K562 (cell line): ENCODE measurements around the gene PHF21A. TPM values are rescaled to one million over a fixed set of nuclear protein-coding genes. Genes with fewer than 3 reads are reported as not detected.
A peak's percentile ranks its signal among the peaks of the same experiment; 100 is the strongest.

ENCODE experiments used
- BCOR ChIP-seq: fragments of 450-650 bp; IDR thresholded peaks from 2 replicates; pipeline ENCODE4 v1.6.1; 2016
- CBX2 ChIP-seq: fragments of 200-600 bp; sonication (generic); IDR thresholded peaks from one replicate; pipeline ENCODE4 v1.6.1; 2012; ENCODE audit warnings: mild to moderate bottlenecking, low read length, inconsistent platforms; ENCODE audit not compliant: insufficient read depth, poor library complexity, severe bottlenecking
- CBX5 ChIP-seq: IDR thresholded peaks from 2 replicates; pipeline ENCODE4 v1.6.1; 2014; ENCODE audit warnings: low read depth, borderline replicate concordance
- CEBPZ ChIP-seq: fragments of 150-350 bp; IDR thresholded peaks from 2 replicates; pipeline ENCODE4 v1.6.1; 2014; ENCODE audit warnings: low read depth, mild to moderate bottlenecking, low read length, borderline replicate concordance
- CREB5 ChIP-seq: fragments of 250-450 bp; sonication (Bioruptor Pico); IDR thresholded peaks from 2 replicates; pipeline ENCODE4 v1.5.0; 2020; ENCODE audit warnings: mild to moderate bottlenecking
- CREBBP ChIP-seq: IDR thresholded peaks from one replicate; pipeline ENCODE4 v1.6.1; 2012; ENCODE audit warnings: low read depth, mild to moderate bottlenecking, control low read depth, inconsistent platforms, low read length
- DLX4 ChIP-seq: fragments of 250-450 bp; sonication (Bioruptor Pico); IDR thresholded peaks from 2 replicates; pipeline ENCODE4 v1.6.1; 2021; ENCODE audit warnings: mild to moderate bottlenecking
- ESRRB ChIP-seq: fragments of 250-450 bp; sonication (Bioruptor Pico); IDR thresholded peaks from 2 replicates; pipeline ENCODE4 v1.5.0; 2020; ENCODE audit warnings: mild to moderate bottlenecking, moderate library complexity, borderline replicate concordance
- FIP1L1 ChIP-seq: fragments of 200-400 bp; formaldehyde crosslinking; IDR thresholded peaks from 2 replicates; pipeline ENCODE4 v1.6.1; 2018; ENCODE audit warnings: mild to moderate bottlenecking, low read depth, low read length; ENCODE audit not compliant: poor library complexity, severe bottlenecking
- JUNB ChIP-seq: fragments of 450-650 bp; formaldehyde crosslinking; conservative IDR thresholded peaks from 2 replicates; pipeline ENCODE4 v1.4.0; 2020; ENCODE audit warnings: mild to moderate bottlenecking
- MAFK ChIP-seq: IDR thresholded peaks from 2 replicates; pipeline ENCODE4 v1.6.1; 2011; ENCODE audit warnings: low read length, improper control_type of control experiment
- MYNN ChIP-seq, 2 experiments: sonication (generic); formaldehyde crosslinking in 1 of 2; IDR thresholded peaks; 2 replicates each; pipeline versions ENCODE4 v1.5.0 to v1.6.1; 2016 to 2020; ENCODE audit warnings: antibody characterized with exemption in 1 of 2, missing genetic modification reagents in 1 of 2
- NFIC ChIP-seq: fragments of 450-650 bp; IDR thresholded peaks from 2 replicates; pipeline ENCODE4 v1.6.1; 2017; ENCODE audit warnings: mild to moderate bottlenecking, inconsistent platforms
- RAD51 ChIP-seq: fragments of 450-650 bp; IDR thresholded peaks from 2 replicates; pipeline ENCODE4 v1.7.1; 2016; ENCODE audit warnings: low read depth, mild to moderate bottlenecking, borderline replicate concordance
- TAF7 ChIP-seq: fragments of 450-650 bp; IDR thresholded peaks from 2 replicates; pipeline ENCODE4 v1.6.1; 2016; ENCODE audit warnings: missing genetic modification characterization, missing compliant biosample characterization
- TAL1 ChIP-seq: fragments of 450-650 bp; IDR thresholded peaks from 2 replicates; pipeline ENCODE4 v1.6.1; 2016; ENCODE audit warnings: mild to moderate bottlenecking
- TBL1XR1 ChIP-seq, 2 experiments: IDR thresholded peaks; 2 replicates each; pipeline ENCODE4 v1.6.1; 2012; ENCODE audit warnings: improper control_type of control experiment in 2 of 2, low read length in 2 of 2, mild to moderate bottlenecking in 1 of 2
- TSHZ1 ChIP-seq: fragments of 250-450 bp; sonication (Bioruptor Pico); IDR thresholded peaks from 2 replicates; pipeline ENCODE4 v1.4.0; 2020; ENCODE audit warnings: mild to moderate bottlenecking, moderate library complexity
- ZBTB7A ChIP-seq: IDR thresholded peaks from 2 replicates; pipeline ENCODE4 v1.6.1; 2011; ENCODE audit warnings: low read depth, mild to moderate bottlenecking, low read length, moderate library complexity, borderline replicate concordance; ENCODE audit not compliant: control insufficient read depth
- ZKSCAN8 ChIP-seq: fragments of 200-800 bp; sonication (Bioruptor generic); IDR thresholded peaks from 2 replicates; pipeline ENCODE4 v1.6.1; 2016; ENCODE audit warnings: missing genetic modification characterization, missing compliant biosample characterization
- ZNF23 ChIP-seq: fragments of 250-450 bp; sonication (Bioruptor Pico); IDR thresholded peaks from 2 replicates; pipeline ENCODE4 v1.4.0; 2020; ENCODE audit warnings: mild to moderate bottlenecking
- ZNF830 ChIP-seq: fragments of 250-450 bp; sonication (Bioruptor Pico); IDR thresholded peaks from 2 replicates; pipeline ENCODE4 v1.5.0; 2021; ENCODE audit warnings: mild to moderate bottlenecking
- polyA plus RNA-seq, 8 experiments: library from polyadenylated mRNA; depleted of rRNA in 4 of 8; stranded (reverse) in 5 of 8; unstranded in 3 of 8; fragments of >200 nt; fragmentation: Nextera tagmentation in 2 of 8; fragmentation: Illumina TruSeq in 1 of 8; extraction: Ambion mirVana in 2 of 8; extraction: Trizol in 1 of 8; gene quantifications; 2 replicates each; pipeline versions ENCODE4 v1.2.1 to v1.2.3, GENCODE V29; 2011 to 2014; ENCODE audit warnings: inconsistent platforms in 1 of 8, missing spikeins in 1 of 8
- total RNA-seq, 7 experiments: library from RNA; depleted of rRNA in 6 of 7; stranded (reverse); fragments of >200 nt in 6 of 7; fragmentation: Illumina TruSeq in 2 of 7; extraction: Trizol in 2 of 7; gene quantifications; 2 replicates each; pipeline versions ENCODE4 v1.2.1 to v1.2.3, GENCODE V29; 2011 to 2021; ENCODE audit warnings: low replicate concordance in 1 of 7

Gene PHF21A
- total and polyA plus RNA-seq, 9 of the 15 experiments (the other 6 are each of a cell fraction or from before 2014, with no cell fraction given), result 1.5 to 32.4 (median 10.7) TPM

GRCh38 chr11:45995342-45995734, 125.9 kb downstream of the PHF21A start (continued):
- TF ChIP-seq CBX5, result no peak
- TF ChIP-seq JUNB (CRISPR knock-in tag), result no peak
- TF ChIP-seq TSHZ1, result no peak
- TF ChIP-seq ZNF23 (CRISPR knock-in tag), result no peak
- no peak for TF ChIP-seq MYNN (IDR thresholded peaks at IDR 0.05)
- no peak for TF ChIP-seq MYNN (CRISPR knock-in tag; IDR thresholded peaks at IDR 0.05)
- TF ChIP-seq ZBTB7A, result no peak
- peak; percentile 88 for TF ChIP-seq TAL1
- TF ChIP-seq BCOR, result no peak
- peak; percentile 57; the same call in 1 of the 2 replicates for TF ChIP-seq NFIC
- no peak for TF ChIP-seq ZNF830 (CRISPR knock-in tag)
- no peak for TF ChIP-seq CREB5 (CRISPR knock-in tag)
- no peak for TF ChIP-seq CEBPZ
- no peak for TF ChIP-seq RAD51
- TF ChIP-seq ZKSCAN8 (CRISPR knock-in tag), result no peak; the same call in 1 of the 2 replicates
- no peak for TF ChIP-seq FIP1L1
- no peak for TF ChIP-seq TAF7 (tag)
- no peak for TF ChIP-seq ESRRB (CRISPR knock-in tag)
- no peak for TF ChIP-seq DLX4 (CRISPR knock-in tag)
- no peak for TF ChIP-seq TBL1XR1 (IDR thresholded peaks at IDR 0.05; ENCODE audit: low read length in 2 of 2)
- TF ChIP-seq CBX2, result no peak
- TF ChIP-seq CREBBP, result no peak
- no peak for TF ChIP-seq MAFK
